ENCODE results near the gene TRPM3. TPM values are rescaled to one million over a fixed set of nuclear protein-coding genes. Genes with fewer than 3 reads are reported as not detected.

The TRPM3 gene
- total RNA-seq, 1 donor from 2014 or later = 8.2 TPM

- DNase-seq (ENCODE audit: low spot score) = no peak
Observed at GRCh38 chr9:70530716-70531115, 590.7 kb downstream of the TRPM3 start.

GRCh38 chr9:70529833-70530232 lies 591.6 kb downstream of the TRPM3 start:
- DNase-seq (ENCODE audit: low spot score) = no peak

GRCh38 chr9:70529377-70529776 lies 592.0 kb downstream of the TRPM3 start:
- DNase-seq (ENCODE audit: low spot score) = no peak

GRCh38 chr9:70526902-70527301 lies 594.5 kb downstream of the TRPM3 start:
- no peak for DNase-seq (ENCODE audit: low spot score)

- DNase-seq (ENCODE audit: low spot score) = no peak
Observed at GRCh38 chr9:70525519-70525918, 595.9 kb downstream of the TRPM3 start.

- DNase-seq (ENCODE audit: low spot score) = no peak
Observed at GRCh38 chr9:70519912-70520724, 601.3 kb downstream of the TRPM3 start.

- DNase-seq (ENCODE audit: low spot score) = no peak
Observed at GRCh38 chr9:70517926-70518610, 603.4 kb downstream of the TRPM3 start.

GRCh38 chr9:70514273-70514672 lies 607.1 kb downstream of the TRPM3 start:
- no peak for DNase-seq (ENCODE audit: low spot score)

GRCh38 chr9:70511858-70512257 lies 609.6 kb downstream of the TRPM3 start:
- DNase-seq (ENCODE audit: low spot score) = no peak

GRCh38 chr9:70510157-70510770 lies 611.2 kb downstream of the TRPM3 start:
- DNase-seq (ENCODE audit: low spot score) = no peak

- DNase-seq (ENCODE audit: low spot score) = no peak
Observed at GRCh38 chr9:70506159-70506558, 615.3 kb downstream of the TRPM3 start.

GRCh38 chr9:70504834-70505233 lies 616.6 kb downstream of the TRPM3 start:
- peak; percentile 40 for DNase-seq (ENCODE audit: low spot score)

GRCh38 chr9:70502690-70503089 lies 618.7 kb downstream of the TRPM3 start:
- no peak for DNase-seq (ENCODE audit: low spot score)

- DNase-seq (ENCODE audit: low spot score) = no peak
Observed at GRCh38 chr9:70500793-70501192, 620.6 kb downstream of the TRPM3 start.

- DNase-seq (ENCODE audit: low spot score) = no peak
Observed at GRCh38 chr9:70499621-70500020, 621.8 kb downstream of the TRPM3 start.

- DNase-seq (ENCODE audit: low spot score) = no peak
Observed at GRCh38 chr9:70498866-70499265, 622.6 kb downstream of the TRPM3 start.

GRCh38 chr9:70496244-70496643 lies 625.2 kb downstream of the TRPM3 start:
- no peak for DNase-seq (ENCODE audit: low spot score)

- no peak for DNase-seq (ENCODE audit: low spot score)
Observed at GRCh38 chr9:70495514-70495913, 625.9 kb downstream of the TRPM3 start.

GRCh38 chr9:70494221-70494620 lies 627.2 kb downstream of the TRPM3 start:
- DNase-seq (ENCODE audit: low spot score) = no peak

GRCh38 chr9:70493029-70493428 lies 628.4 kb downstream of the TRPM3 start:
- DNase-seq (ENCODE audit: low spot score) = no peak

- DNase-seq (ENCODE audit: low spot score) = no peak
Observed at GRCh38 chr9:70492319-70492777, 629.1 kb downstream of the TRPM3 start.
